NCI-H1092 treated with DMSO at 0.1 percent for 48 hours (cell line): ENCODE measurements around the gene CIZ1.
A peak's percentile ranks its signal among the peaks of the same experiment; 100 is the strongest.

Experiments used
- DNase-seq: peaks from one replicate; lab custom pipeline; 2025; lab: John Stamatoyannopoulos, UW

Gene CIZ1

GRCh38 chr9:128162215-128163026 lies 29.0 kb downstream of the CIZ1 start:
- DNase-seq = no peak

GRCh38 chr9:128161215-128161902 lies 30.0 kb downstream of the CIZ1 start:
- no peak for DNase-seq

GRCh38 chr9:128160603-128160987 lies 30.8 kb downstream of the CIZ1 start:
- no peak for DNase-seq

DNA sequence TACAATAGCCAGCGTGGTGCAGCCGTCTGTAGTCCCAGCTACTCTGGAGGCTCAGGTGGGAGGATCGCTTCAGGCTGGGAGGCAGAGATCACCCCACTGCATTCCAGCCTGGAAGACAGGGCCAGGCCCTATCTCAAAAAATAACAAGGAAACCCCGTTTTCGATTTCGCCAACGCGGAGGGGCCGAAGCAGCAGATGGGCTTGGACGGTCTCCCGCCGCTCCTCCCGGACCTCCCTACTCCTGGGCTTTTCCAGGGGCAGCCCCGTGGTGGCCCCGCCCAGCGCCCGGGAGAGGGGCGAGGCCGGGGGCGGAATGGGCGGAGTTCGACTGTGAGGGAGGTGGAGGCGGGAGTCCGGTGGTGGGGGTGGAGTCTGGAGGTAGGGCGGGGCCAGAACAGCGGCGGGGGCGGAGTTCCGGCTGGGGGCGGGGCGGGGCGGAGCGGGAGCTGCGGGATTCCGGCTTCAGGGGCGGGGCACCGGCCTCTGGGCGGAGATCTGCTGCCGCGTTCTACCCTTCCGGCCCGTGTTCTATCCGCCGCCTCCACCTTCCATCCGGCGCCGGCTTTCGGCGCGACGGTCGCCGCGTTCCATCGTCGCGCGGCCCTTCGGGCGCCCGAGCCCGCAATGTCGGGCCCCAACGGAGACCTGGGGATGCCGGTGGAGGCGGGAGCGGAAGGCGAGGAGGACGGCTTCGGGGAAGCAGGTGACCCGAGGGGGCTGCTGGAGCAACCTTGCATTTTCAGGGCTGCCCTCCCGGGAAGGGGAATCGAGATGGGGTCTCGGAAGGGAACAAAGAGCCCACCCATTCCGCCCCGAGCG lies 31.4 kb downstream of the CIZ1 start, which contains the start of gene BBLN:
BBLN (plus strand) TSS at position 482 of the 819 bp plus-strand sequence; CDS start at position 625, 143 bp downstream.
- peak; percentile 94 for DNase-seq

DNA sequence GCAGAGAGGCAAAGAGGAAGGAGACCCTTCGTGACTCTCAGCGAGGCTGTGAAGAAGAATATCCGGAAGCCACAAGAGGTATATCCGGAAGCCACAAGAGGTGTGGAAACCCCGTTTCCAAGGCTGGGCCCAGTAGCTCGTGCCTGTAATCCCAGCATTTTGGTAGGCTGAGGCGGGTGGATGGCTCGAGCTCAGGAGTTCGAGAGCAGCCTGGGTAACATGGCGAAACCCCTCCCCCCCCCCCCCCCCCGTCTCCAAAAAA lies 31.9 kb downstream of the CIZ1 start:
- DNase-seq = no peak

- no peak for DNase-seq
Observed at GRCh38 chr9:128155736-128156500, 35.5 kb downstream of the CIZ1 start.

DNA sequence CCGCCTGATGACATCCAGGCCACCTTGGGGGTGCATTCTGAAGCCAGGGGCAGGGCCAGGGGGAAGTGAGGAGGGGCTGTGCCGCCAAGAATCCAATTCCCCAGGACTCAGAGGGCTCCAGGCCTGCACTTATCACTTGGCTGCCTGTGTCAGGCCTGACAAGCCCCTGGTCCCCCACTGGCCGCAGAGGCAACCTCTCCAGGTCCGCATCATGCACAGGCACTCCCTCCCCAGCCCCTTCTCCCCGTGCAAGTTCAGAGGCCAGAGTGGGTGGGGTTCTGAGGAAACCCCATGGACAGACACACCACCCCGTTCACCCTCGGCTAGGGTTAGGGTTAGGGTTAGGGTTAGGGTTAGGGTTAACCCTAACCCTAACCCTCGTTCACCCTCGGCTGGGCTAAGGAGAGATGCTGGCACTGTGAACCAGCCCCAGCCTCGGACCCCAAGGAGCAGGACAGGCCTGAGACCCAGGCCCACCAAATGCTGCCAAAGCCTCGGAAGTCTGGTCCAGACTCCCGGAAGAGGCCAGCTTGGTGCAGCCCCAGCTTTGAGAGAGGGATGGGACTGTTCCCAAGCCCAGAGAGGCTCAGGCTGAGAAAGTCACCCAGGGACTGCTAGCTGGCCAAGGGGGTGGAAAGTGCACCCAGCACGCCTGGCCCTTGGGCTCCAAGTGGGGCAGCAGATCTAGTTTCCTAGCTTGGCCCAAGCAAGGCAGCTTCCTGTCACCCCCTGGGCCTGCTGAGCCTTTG lies 37.3 kb downstream of the CIZ1 start:
- DNase-seq = no peak

DNA sequence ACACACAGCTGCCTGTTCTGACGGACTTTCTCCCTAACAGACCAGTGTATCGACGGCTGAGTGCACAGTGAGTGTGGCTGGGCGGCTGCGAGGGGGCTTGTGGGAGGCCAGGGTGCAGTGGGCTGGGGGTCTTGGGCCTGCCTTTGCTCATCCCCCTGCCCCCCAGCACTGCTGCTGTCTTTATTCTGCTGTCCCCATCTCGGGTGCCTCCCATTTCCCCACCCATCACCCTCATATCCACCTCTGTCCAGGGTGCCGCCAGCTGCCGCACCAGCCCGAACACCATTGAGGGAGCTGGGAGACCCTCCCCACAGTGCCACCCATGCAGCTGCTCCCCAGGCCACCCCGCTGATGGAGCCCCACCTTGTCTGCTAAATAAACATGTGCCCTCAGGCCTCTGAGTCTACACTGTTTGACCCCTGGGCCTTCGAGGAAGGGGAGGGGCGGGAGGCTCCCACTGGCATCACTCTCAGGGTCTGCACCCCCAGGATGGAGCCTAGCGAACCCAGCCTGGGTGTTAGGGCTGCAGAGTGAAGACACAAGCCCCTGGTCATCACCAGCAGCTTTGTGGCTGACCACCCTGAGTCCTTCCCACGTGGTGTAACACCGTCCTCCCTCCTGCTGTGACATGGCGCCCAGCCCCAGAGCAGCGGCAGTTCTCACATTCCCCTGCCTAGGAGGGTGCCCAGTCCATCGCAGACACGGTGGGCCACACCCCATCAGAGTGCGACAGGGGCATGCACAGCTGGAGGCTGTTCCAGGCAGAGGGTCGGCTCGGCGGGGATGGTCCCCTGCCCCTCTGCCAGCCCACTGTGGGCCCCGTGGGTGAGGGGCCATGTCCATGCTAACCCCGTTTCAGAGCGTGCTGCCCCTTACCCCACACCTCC lies 38.1 kb downstream of the CIZ1 start:
- no peak for DNase-seq

DNA sequence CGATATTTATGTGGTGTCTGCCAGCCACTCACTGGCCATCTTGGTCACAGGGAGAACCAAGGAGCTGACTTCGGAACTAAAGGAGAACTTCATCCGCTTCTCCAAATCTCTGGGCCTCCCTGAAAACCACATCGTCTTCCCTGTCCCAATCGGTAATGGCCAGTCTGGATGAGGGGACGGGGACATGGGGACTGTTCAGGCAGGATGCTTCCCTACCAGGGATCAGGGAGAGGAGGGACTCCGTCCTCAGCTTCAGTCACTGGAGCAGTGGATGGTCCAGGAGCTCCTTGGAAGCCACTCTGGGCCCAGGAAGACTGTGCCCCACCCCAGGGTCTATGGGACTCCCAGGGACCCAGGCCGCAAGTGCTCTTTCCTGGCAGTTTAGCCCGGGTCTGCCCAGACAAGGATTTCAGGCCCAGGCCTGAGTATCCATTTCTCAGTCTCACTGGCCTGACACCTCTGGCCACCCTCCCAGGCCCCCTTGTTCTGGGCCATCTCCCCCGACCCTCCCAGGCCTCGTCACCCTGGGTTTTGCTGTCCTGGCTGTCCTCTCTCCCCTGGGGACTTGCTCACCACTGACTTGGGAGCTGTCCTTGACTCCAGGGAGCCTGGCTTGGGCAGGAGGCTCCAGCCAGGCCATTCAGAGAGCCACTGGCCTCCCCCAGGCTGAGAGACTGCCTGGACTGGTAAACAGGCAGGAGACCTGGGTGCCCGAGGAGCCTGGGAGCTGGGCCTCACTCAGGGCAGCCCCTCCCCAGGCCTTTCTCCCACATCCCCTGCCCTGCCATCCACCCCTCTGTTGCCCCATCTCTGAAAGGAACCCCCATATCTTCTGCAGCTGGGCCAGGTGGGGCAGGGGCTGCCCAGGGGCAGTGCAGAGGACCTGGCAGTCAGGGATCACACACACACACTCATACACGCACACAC lies 39.0 kb downstream of the CIZ1 start:
- no peak for DNase-seq

DNA sequence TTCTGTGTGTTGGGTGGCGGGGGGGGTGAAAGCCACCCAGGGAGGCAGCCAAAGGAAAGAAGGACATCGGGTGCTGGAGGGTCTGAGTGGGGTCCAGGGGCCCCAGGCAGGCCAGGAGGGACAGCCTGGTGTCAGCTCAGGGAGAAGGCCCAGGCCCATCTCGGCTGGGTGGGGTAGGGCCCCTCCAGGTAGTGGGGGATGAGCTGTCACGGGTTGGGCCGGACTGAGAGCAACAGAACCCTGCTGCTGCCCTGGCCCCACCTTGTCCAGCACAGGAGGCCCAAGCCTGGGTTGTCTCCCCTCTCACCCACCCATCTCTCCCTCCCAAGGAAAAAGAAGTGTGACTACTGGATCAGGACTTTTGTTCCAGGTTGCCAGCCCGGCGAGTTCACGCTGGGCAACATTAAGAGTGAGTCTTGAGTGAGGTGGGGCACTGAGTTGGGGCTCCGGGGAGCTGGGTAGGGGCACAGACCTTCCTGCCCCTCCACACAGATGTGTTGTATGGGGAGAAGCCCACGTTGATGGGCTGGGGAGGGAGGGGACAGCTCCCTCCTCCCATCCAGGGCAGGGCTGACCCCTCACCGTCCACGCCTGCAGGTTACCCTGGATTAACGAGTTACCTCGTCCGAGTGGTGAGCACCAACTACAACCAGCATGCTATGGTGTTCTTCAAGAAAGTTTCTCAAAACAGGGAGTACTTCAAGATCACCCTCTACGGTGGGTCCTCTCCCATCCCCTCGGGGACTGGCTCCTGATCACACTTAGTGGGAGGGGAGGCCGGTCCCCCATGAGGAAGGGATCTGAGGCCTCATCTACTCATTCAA lies 39.9 kb downstream of the CIZ1 start:
- DNase-seq = no peak

DNA sequence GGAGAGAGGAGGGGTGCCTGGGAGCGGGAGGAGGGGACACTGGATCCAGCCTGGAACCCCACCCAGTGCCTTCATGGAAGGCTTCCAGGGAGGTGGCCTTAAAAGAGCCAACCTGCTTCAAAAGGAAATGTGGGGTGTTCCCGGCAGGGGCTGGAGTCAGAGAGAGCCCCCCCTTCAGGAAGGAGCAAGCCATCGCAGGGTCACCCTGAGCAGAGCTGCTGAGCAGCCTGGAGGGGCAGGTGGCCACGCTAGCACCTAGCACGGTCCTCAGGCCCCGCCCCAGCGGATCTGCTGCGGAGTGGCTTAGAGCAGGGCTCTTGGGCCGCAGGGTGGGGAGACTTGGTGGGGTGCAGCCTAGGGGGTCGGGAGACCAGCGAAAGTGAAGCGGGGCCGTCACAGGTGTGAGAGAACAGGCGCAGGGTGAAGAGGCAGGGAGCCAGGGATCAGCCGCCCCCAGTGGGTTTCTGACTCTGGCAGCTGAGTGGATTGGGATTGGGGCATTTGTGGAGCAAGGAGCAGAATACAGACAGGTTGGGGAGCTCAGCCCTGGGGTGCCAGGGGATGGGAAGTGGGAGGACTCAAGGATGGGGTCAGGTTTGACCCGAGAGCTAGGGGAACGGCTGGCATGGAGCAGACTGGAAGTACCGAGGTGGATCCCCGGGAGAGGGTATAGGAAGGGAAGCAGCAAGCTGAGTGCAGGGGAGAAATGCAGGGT lies 40.6 kb downstream of the CIZ1 start:
- no peak for DNase-seq

DNA sequence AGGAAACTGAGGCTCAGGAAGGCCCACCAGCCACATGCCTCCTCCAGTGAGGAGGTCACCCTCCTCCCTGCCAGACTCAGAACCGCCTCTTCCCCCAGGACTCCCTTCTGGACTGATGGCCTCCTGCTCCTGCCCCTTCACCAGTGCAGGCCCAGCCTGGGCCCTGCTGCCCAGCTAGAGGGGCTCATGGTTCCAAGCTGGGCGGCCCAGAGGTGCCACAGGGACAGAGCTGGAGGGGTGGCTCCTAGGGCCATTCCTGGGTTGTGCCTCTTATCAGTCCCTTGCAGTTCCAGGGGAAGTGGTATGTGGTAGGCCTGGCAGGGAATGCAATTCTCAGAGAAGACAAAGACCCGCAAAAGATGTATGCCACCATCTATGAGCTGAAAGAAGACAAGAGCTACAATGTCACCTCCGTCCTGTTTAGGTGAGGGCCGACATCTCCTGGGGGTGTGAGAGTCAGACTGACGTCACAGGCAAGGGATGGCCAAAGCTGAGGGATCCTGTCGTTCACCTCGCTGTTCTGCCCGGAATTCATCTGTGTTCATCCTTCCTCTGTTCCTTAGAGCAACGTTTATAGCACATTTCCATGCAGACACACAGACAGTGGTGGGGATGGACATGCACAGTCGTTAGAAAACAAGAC lies 41.3 kb downstream of the CIZ1 start:
- no peak for DNase-seq

GRCh38 chr9:128149001-128149701 lies 42.2 kb downstream of the CIZ1 start, which contains the start of gene LCN2:
LCN2 (plus strand) TSS chr9:128149453; CDS start chr9:128149526, 73 bp downstream.
- DNase-seq = no peak

DNA sequence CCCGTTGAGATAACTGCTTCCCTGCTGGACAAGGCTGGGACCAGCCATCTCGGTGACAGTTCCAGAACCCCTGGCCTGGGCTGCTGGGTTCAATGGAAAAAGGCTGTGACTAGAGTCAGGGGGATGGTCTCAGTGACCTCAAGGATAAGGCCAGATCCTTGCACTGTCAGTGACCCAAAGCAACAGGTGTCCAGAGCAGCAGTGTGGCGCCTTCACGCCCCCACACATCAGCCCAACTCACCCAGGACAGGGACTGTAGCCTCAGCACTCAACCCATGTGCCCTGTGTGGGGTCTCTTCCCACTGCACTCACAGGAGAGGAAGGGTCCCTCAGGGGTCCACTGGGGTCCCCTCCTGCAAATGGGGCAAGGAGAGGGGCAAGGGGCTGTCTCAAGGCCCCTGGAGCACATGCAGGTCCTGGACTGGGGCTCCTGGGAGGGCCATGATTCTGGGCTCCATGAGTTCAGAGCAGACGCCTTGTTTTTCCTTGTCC lies 42.8 kb downstream of the CIZ1 start:
- DNase-seq = no peak

DNA sequence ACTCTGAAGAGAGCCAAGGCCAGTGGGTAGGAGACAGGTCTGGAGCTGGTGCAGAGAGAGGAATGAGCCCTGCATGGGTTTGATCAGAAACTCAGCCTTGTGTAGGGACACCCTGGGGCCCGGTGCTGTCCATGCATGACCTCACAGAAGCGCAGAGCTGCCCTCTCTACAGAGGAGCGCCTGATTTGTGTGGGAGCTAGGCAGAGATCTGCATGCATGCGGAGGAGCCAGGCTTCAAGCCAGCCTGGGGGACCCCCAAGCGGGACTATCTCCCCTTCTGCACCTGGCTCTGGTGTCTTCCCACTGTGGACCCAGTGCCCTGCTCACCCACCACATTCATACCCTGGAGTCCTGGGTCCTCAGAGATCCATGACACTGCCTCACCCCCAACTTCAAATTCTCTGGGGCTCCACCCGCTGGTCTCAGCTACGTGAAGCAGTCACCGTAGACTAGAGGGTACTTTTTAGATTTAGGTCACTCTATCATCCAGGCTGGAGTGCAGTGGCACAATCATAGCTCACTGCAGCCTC lies 44.7 kb downstream of the CIZ1 start:
- no peak for DNase-seq

GRCh38 chr9:128145951-128146351 lies 45.4 kb downstream of the CIZ1 start:
- no peak for DNase-seq
